ENCODE measurements around the gene SLC18A3. TPM values are rescaled to one million over a fixed set of nuclear protein-coding genes. Genes with fewer than 3 reads are reported as not detected.

The SLC18A3 gene
- total RNA-seq, 1 experiment from 2014 or later, result not detected

- no peaks in the 10 kb centered on the region for H3K27me3 ChIP-seq (ENCODE audit: insufficient read depth, low read length)
- no peak overlapping the region for H2BK12ac ChIP-seq (ENCODE audit: insufficient read length, low read depth, low read length)
- H2BK15ac ChIP-seq (ENCODE audit: low read depth, low read length), result no peak overlapping the region
- H3K27ac ChIP-seq (ENCODE audit: insufficient read length, low read depth, low read length), result no peak overlapping the region
- H3K56ac ChIP-seq (ENCODE audit: insufficient read length, low read depth, low read length), result no peak overlapping the region
- H3K79me1 ChIP-seq (ENCODE audit: insufficient read depth, low read depth, low read length, poor library complexity, severe bottlenecking), result no peaks in the 10 kb centered on the region
- H3K79me2 ChIP-seq (ENCODE audit: insufficient read depth, low read length), result no peaks in the 10 kb centered on the region
- H3K14ac ChIP-seq (ENCODE audit: insufficient read depth, low read length), result no peak overlapping the region
- H2BK20ac ChIP-seq (ENCODE audit: low read depth, low read length, poor library complexity, severe bottlenecking), result no peak overlapping the region
- H3K9me3 ChIP-seq (ENCODE audit: control insufficient read depth, low read depth, low read length), result no peaks in the 10 kb centered on the region
- H2AFZ ChIP-seq (ENCODE audit: low read length), result no peak overlapping the region
- H3K9ac ChIP-seq (ENCODE audit: extremely low read depth, insufficient read length, low read length), result no peak overlapping the region
- TF ChIP-seq CTCF (conservative IDR thresholded peaks at IDR 0.05), result no peak
- no peak overlapping the region for H3T11ph ChIP-seq (ENCODE audit: low read length)
- H2BK5ac ChIP-seq (ENCODE audit: insufficient read length, low read length), result no peak overlapping the region
- H4K20me1 ChIP-seq (ENCODE audit: control insufficient read depth, insufficient read depth, insufficient read length), result no peaks in the 10 kb centered on the region
- no peak overlapping the region for H4K91ac ChIP-seq (ENCODE audit: insufficient read length, low read depth, low read length)
- H3K4ac ChIP-seq (ENCODE audit: low read depth, low read length), result no peak overlapping the region
- no peak overlapping the region for H2AK5ac ChIP-seq (ENCODE audit: insufficient read length, low read length)
- no peak overlapping the region for H4K8ac ChIP-seq (replicated peaks; ENCODE audit: insufficient read length, low read depth, low read length)
- no peaks in the 10 kb centered on the region; a peak in 1 of 5 replicates for H3K9me3 Mint-ChIP-seq
- H2BK120ac ChIP-seq (ENCODE audit: low read depth, low read length, poor library complexity, severe bottlenecking), result no peak overlapping the region
- no CpG with 5 or more reads among the region's 3 CpGs for WGBS (ENCODE audit: extremely low coverage, insufficient read length, low lambda C conversion rate)
- H4K5ac ChIP-seq (ENCODE audit: insufficient read length, low read depth, low read length), result no peak overlapping the region
- no peaks in the 10 kb centered on the region for H3K23me2 ChIP-seq (ENCODE audit: insufficient read length, low read depth, low read length, poor library complexity, severe bottlenecking)
- H3K36me3 Mint-ChIP-seq (ENCODE audit: insufficient read depth in 1 of 3, low read depth in 3 of 3), result no peaks in the 10 kb centered on the region
- H3K4me1 Mint-ChIP-seq, result no peaks in the 10 kb centered on the region; a peak in 1 of 4 replicates
- no peak for DNase-seq
- no peak overlapping the region for H3K4me2 ChIP-seq (ENCODE audit: insufficient read depth, insufficient read length, low read length)
- no peak overlapping the region for H3K27ac Mint-ChIP-seq
- H3K27me3 Mint-ChIP-seq (ENCODE audit: low read depth), result peaks cover 12% of the 10 kb centered on the region
- no peak overlapping the region for H3K18ac ChIP-seq (ENCODE audit: insufficient read length, low read depth, low read length)
- H3K23ac ChIP-seq (ENCODE audit: insufficient read length, low read depth, low read length), result no peak overlapping the region
- no peak overlapping the region for H3K4me3 Mint-ChIP-seq
- no peaks in the 10 kb centered on the region for H3K4me1 ChIP-seq (ENCODE audit: insufficient read depth, low read length)
These were observed 31.7 kb upstream of the SLC18A3 start for GRCh38 chr10:49578392-49578791.

Data from H9 (cell line).